K562 (cell line): ENCODE measurements around the gene PHF5A.

Source experiments
- MYC ChIP-seq, 2 experiments: fragments of 250-450 bp in 1 of 2; sonication (Bioruptor Pico) in 1 of 2; IDR thresholded peaks; 2 replicates each; pipeline versions ENCODE4 v1.5.1 to v1.6.1; 2012 to 2021; ENCODE audit warnings: low read depth in 2 of 2, borderline replicate concordance in 1 of 2, improper control_type of control experiment in 1 of 2, low read length in 1 of 2, mild to moderate bottlenecking in 1 of 2, moderate library complexity in 1 of 2
- POLR2AphosphoS5 ChIP-seq: IDR thresholded peaks from 2 replicates; pipeline ENCODE4 v1.6.1; 2011; ENCODE audit warnings: mild to moderate bottlenecking, low read depth, low read length, moderate library complexity; ENCODE audit not compliant: control insufficient read depth, insufficient read depth
- TF ChIP-seq, protein P1 (sequence below), 3 experiments: IDR thresholded peaks in 2 of 3; conservative IDR thresholded peaks in 1 of 3; 2 replicates each; pipeline ENCODE4 v1.5.1; 2011 to 2012; ENCODE audit warnings: low read length in 3 of 3, mild to moderate bottlenecking in 3 of 3, control low read depth in 2 of 3, improper control_type of control experiment in 1 of 3, inconsistent platforms in 1 of 3, low read depth in 1 of 3, mixed read lengths in 1 of 3, moderate library complexity in 1 of 3; ENCODE audit not compliant: insufficient read depth in 2 of 3
- TF ChIP-seq, protein P2 (sequence below), 2 experiments: IDR thresholded peaks; 2 replicates each; pipeline ENCODE4 v1.6.1; 2012; ENCODE audit warnings: improper control_type of control experiment in 2 of 2, low read depth in 2 of 2, low read length in 2 of 2, borderline replicate concordance in 1 of 2

DNA sequence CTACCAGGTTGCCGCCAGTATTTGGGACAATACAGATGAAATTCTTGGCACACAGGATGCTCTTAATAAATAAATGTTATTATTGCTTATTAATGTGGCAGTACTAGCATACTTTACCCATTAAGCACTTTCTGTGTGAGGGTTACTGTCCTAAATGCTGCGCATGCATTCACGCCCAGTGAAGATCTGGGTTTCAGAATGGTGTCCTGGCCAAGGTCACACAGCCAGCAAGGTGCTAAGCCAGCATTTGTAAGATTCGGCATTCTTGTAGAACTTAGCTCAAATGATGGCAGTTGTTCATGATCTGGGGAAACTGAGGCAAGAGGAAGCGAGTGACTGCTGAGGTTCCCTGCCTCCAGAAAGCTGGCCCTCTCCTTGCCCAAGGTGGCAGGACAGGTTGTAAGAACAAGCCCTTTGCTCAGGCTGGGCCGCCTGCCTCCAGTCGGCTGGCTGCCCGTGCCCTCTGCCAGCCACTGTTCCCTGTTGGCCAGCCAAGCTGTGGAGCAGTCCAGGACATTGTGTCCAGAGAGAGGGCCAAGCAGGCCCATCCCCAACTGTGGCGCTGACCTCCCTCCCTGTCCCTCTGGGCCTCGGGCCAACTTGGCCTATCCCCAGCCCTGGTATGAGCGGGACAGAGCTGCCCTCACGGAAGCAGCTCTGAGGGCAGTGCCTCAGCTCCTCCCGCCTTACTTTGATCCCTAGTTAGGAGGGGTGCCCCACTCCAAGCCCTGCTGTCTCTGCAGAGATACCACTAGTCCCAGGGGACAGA, 50.7 kb downstream of the PHF5A start:
- TF ChIP-seq MYC (IDR thresholded peaks at IDR 0.05; ENCODE audit: low read depth, low read length) (no peak), MYC (CRISPR knock-in tag; IDR thresholded peaks at IDR 0.05; ENCODE audit: borderline replicate concordance, low read depth) (no peak), POLR2AphosphoS5 (no peak)
- TF ChIP-seq, protein P1, sequence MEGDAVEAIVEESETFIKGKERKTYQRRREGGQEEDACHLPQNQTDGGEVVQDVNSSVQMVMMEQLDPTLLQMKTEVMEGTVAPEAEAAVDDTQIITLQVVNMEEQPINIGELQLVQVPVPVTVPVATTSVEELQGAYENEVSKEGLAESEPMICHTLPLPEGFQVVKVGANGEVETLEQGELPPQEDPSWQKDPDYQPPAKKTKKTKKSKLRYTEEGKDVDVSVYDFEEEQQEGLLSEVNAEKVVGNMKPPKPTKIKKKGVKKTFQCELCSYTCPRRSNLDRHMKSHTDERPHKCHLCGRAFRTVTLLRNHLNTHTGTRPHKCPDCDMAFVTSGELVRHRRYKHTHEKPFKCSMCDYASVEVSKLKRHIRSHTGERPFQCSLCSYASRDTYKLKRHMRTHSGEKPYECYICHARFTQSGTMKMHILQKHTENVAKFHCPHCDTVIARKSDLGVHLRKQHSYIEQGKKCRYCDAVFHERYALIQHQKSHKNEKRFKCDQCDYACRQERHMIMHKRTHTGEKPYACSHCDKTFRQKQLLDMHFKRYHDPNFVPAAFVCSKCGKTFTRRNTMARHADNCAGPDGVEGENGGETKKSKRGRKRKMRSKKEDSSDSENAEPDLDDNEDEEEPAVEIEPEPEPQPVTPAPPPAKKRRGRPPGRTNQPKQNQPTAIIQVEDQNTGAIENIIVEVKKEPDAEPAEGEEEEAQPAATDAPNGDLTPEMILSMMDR (IDR thresholded peaks at IDR 0.05 in 2 of 3, conservative IDR thresholded peaks at IDR 0.05 in 1 of 3; ENCODE audit: insufficient read depth in 2 of 3, low read depth in 1 of 3, low read length in 3 of 3), result no peak
- TF ChIP-seq, protein P2, sequence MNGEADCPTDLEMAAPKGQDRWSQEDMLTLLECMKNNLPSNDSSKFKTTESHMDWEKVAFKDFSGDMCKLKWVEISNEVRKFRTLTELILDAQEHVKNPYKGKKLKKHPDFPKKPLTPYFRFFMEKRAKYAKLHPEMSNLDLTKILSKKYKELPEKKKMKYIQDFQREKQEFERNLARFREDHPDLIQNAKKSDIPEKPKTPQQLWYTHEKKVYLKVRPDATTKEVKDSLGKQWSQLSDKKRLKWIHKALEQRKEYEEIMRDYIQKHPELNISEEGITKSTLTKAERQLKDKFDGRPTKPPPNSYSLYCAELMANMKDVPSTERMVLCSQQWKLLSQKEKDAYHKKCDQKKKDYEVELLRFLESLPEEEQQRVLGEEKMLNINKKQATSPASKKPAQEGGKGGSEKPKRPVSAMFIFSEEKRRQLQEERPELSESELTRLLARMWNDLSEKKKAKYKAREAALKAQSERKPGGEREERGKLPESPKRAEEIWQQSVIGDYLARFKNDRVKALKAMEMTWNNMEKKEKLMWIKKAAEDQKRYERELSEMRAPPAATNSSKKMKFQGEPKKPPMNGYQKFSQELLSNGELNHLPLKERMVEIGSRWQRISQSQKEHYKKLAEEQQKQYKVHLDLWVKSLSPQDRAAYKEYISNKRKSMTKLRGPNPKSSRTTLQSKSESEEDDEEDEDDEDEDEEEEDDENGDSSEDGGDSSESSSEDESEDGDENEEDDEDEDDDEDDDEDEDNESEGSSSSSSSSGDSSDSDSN (IDR thresholded peaks at IDR 0.05; ENCODE audit: borderline replicate concordance in 1 of 2, low read depth in 2 of 2, low read length in 2 of 2), result no peak
